H1 (cell line): Measurements from ENCODE around the gene NAMPT. TPM values are rescaled to one million over a fixed set of nuclear protein-coding genes. Genes with fewer than 3 reads are reported as not detected.

Experiments
- CTCF ChIA-PET: fragments of 300-600 bp; sonication (Branson Sonifier 250); formaldehyde crosslinking; loops from one replicate; lab custom pipeline; 2021; ENCODE audit not compliant: partially characterized antibody; lab: Charles Lee
- POLR2A ChIA-PET: fragments of 300-600 bp; sonication (Branson Sonifier 250); formaldehyde crosslinking; loops from one replicate; lab custom pipeline; 2021; ENCODE audit warnings: inconsistent platforms; ENCODE audit not compliant: partially characterized antibody; lab: Charles Lee
- DNase-seq, 2 experiments: peaks; one replicate each; pipeline versions ENCODE4 v3.0.0 to v3.0.0-alpha.2; 2010 to 2022; ENCODE audit warnings: low spot score in 2 of 2, low read depth in 1 of 2, mixed read lengths in 1 of 2
- FAIRE-seq: peaks from 2 replicates; lab custom pipeline; 2011; peaks lifted over from hg19 to GRCh38; lab: Jason Lieb, UNC
- H2AFZ ChIP-seq: 2 replicates; pipeline ENCODE4 v1.8.1; 2012; ENCODE audit warnings: low read length, inconsistent platforms
- H2AK5ac ChIP-seq: 2 replicates; pipeline ENCODE4 v1.6.1; 2013; ENCODE audit warnings: low read depth, low read length
- H2BK120ac ChIP-seq: replicated peaks from 2 replicates; pipeline ENCODE3; 2013; ENCODE audit warnings: low read depth, low read length, inconsistent platforms
- H2BK12ac ChIP-seq: 2 replicates; pipeline ENCODE4 v1.6.1; 2013; ENCODE audit warnings: low read depth, low read length
- H2BK15ac ChIP-seq: 2 replicates; pipeline ENCODE4 v1.6.1; 2013; ENCODE audit warnings: low read length
- H2BK20ac ChIP-seq: 2 replicates; pipeline ENCODE4 v1.6.1; 2013; ENCODE audit warnings: low read length
- H2BK5ac ChIP-seq: 2 replicates; pipeline ENCODE4 v1.6.1; 2013; ENCODE audit warnings: low read depth, low read length
- H3K14ac ChIP-seq: 2 replicates; pipeline ENCODE4 v1.6.1; 2013; ENCODE audit warnings: inconsistent platforms; ENCODE audit not compliant: insufficient read length
- H3K18ac ChIP-seq: 2 replicates; pipeline ENCODE4 v1.6.1; 2013; ENCODE audit warnings: low read length; ENCODE audit errors: extremely low read depth
- H3K23ac ChIP-seq: 2 replicates; pipeline ENCODE4 v1.6.1; 2013; ENCODE audit warnings: inconsistent platforms; ENCODE audit not compliant: insufficient read length
- H3K23me2 ChIP-seq: 2 replicates; pipeline ENCODE4 v1.6.1; 2013; ENCODE audit warnings: low read depth, low read length
- H3K27ac ChIP-seq: 2 replicates; pipeline ENCODE4 v1.6.1; 2011; ENCODE audit warnings: low read depth, low read length, inconsistent platforms
- H3K27me3 ChIP-seq, 4 experiments: replicated peaks in 1 of 4; 1 replicate in 1 of 4; 2 replicates in 3 of 4; pipeline versions ENCODE4 v1.6.1 to v1.8.1; 2011 to 2013; ENCODE audit warnings: low read length in 3 of 4, mild to moderate bottlenecking in 3 of 4, inconsistent platforms in 2 of 4, mixed read lengths in 2 of 4, moderate library complexity in 1 of 4; ENCODE audit not compliant: control insufficient read depth in 3 of 4, insufficient read depth in 3 of 4; ENCODE audit errors: extremely low read depth in 1 of 4
- H3K36me3 ChIP-seq, 4 experiments: 2 replicates each; pipeline versions ENCODE4 v1.6.1 to v1.8.1; 2011 to 2013; ENCODE audit warnings: mild to moderate bottlenecking in 4 of 4, low read length in 3 of 4, moderate library complexity in 2 of 4, control low read depth in 1 of 4, inconsistent platforms in 1 of 4; ENCODE audit not compliant: insufficient read depth in 4 of 4, control insufficient read depth in 2 of 4
- H3K4ac ChIP-seq: replicated peaks from 2 replicates; pipeline ENCODE3; 2013; ENCODE audit warnings: low read length, low read depth, mixed read lengths, inconsistent platforms; ENCODE audit not compliant: insufficient read length
- H3K4me1 ChIP-seq, 4 experiments: replicated peaks in 1 of 4; 1 replicate in 1 of 4; 2 replicates in 3 of 4; pipeline versions ENCODE4 v1.6.1 to v1.8.1; 2011 to 2013; ENCODE audit warnings: low read length in 3 of 4, inconsistent platforms in 2 of 4, mixed read lengths in 1 of 4; ENCODE audit not compliant: insufficient read depth in 4 of 4, control insufficient read depth in 3 of 4
- H3K4me2 ChIP-seq, 2 experiments: 2 replicates each; pipeline versions ENCODE4 v1.6.1 to v1.8.1; 2011 to 2013; ENCODE audit warnings: low read depth in 2 of 2, low read length in 2 of 2, control low read depth in 1 of 2, inconsistent platforms in 1 of 2, mild to moderate bottlenecking in 1 of 2; ENCODE audit not compliant: insufficient read depth in 1 of 2
- H3K4me3 ChIP-seq, 4 experiments: fragments of 200-600, 300-600 bp in 1 of 4; sonication (generic), shearing (Covaris generic), sonication (Bioruptor Twin) in 1 of 4; 2 replicates each; pipeline versions ENCODE4 v1.5.1 to v1.8.1; 2011 to 2016; ENCODE audit warnings: low read length in 4 of 4, low read depth in 3 of 4, control low read depth in 2 of 4, inconsistent platforms in 2 of 4, mild to moderate bottlenecking in 2 of 4, mixed read lengths in 1 of 4, moderate library complexity in 1 of 4; ENCODE audit not compliant: insufficient read depth in 2 of 4; ENCODE audit errors: extremely low read depth in 1 of 4
- H3K56ac ChIP-seq: replicated peaks from 2 replicates; pipeline ENCODE3; 2013; ENCODE audit warnings: low read depth, mild to moderate bottlenecking, mixed read lengths, low read length, inconsistent platforms; ENCODE audit not compliant: insufficient read length
- H3K79me1 ChIP-seq: 2 replicates; pipeline ENCODE4 v1.6.1; 2013; ENCODE audit warnings: low read depth, low read length, control low read depth
- H3K79me2 ChIP-seq, 2 experiments: 2 replicates each; pipeline versions ENCODE4 v1.6.1 to v1.8.1; 2012 to 2013; ENCODE audit warnings: low read length in 2 of 2, mild to moderate bottlenecking in 2 of 2, inconsistent platforms in 1 of 2; ENCODE audit not compliant: insufficient read depth in 2 of 2, control insufficient read depth in 1 of 2
- H3K9ac ChIP-seq, 4 experiments: replicated peaks in 1 of 4; 1 replicate in 1 of 4; 2 replicates in 3 of 4; pipeline versions ENCODE4 v1.6.1 to v1.8.1; 2011 to 2013; ENCODE audit warnings: low read depth in 3 of 4, low read length in 3 of 4, control low read depth in 2 of 4, mild to moderate bottlenecking in 2 of 4, moderate library complexity in 2 of 4, inconsistent platforms in 1 of 4; ENCODE audit errors: extremely low read depth in 1 of 4
- H3K9me3 ChIP-seq, 2 experiments: 2 replicates each; pipeline versions ENCODE4 v1.6.1 to v1.8.1; 2012 to 2013; ENCODE audit warnings: mild to moderate bottlenecking in 2 of 2, moderate library complexity in 2 of 2, control low read depth in 1 of 2, inconsistent platforms in 1 of 2, low read depth in 1 of 2, low read length in 1 of 2, mixed read lengths in 1 of 2; ENCODE audit not compliant: insufficient read depth in 2 of 2
- H4K20me1 ChIP-seq, 2 experiments: replicated peaks in 1 of 2; 2 replicates each; pipeline versions ENCODE3 to v1.8.1; 2011 to 2013; ENCODE audit warnings: inconsistent platforms in 2 of 2, low read length in 2 of 2, mild to moderate bottlenecking in 1 of 2; ENCODE audit not compliant: insufficient read depth in 2 of 2, control insufficient read depth in 1 of 2
- H4K5ac ChIP-seq: 2 replicates; pipeline ENCODE4 v1.6.1; 2013; ENCODE audit warnings: low read length, low read depth, mixed read lengths, inconsistent platforms; ENCODE audit not compliant: insufficient read length
- H4K8ac ChIP-seq: 2 replicates; pipeline ENCODE4 v1.8.0; 2013; ENCODE audit warnings: mild to moderate bottlenecking, moderate library complexity, low read length, inconsistent platforms; ENCODE audit not compliant: insufficient read depth; ENCODE audit errors: extremely low read depth
- H4K91ac ChIP-seq: replicated peaks from 2 replicates; pipeline ENCODE3; 2013; ENCODE audit warnings: low read length, mixed read lengths, inconsistent platforms; ENCODE audit not compliant: insufficient read length
- BRCA1 ChIP-seq: IDR thresholded peaks from 2 replicates; pipeline ENCODE4 v1.6.1; 2012; ENCODE audit warnings: low read depth, low read length, improper control_type of control experiment
- CBX8 ChIP-seq: fragments of 300-800, 300-1000 bp; sonication (generic); IDR thresholded peaks from 2 replicates; pipeline ENCODE4 v1.7.1; 2016; ENCODE audit warnings: low read depth, low read length, borderline replicate concordance
- CEBPB ChIP-seq: IDR thresholded peaks from 2 replicates; pipeline ENCODE4 v1.6.1; 2012; ENCODE audit warnings: low read depth, low read length
- GABPA ChIP-seq: IDR thresholded peaks from 2 replicates; pipeline ENCODE4 v1.6.1; 2011; ENCODE audit warnings: mild to moderate bottlenecking, low read length, moderate library complexity, borderline replicate concordance; ENCODE audit not compliant: insufficient read depth
- NANOG ChIP-seq: IDR thresholded peaks from 2 replicates; pipeline ENCODE4 v1.6.1; 2011; ENCODE audit warnings: low read length, low read depth, mild to moderate bottlenecking, inconsistent platforms; ENCODE audit not compliant: insufficient read depth, poor library complexity, severe bottlenecking
- PHF8 ChIP-seq: fragments of 200-600 bp; sonication (generic); conservative IDR thresholded peaks from 2 replicates; pipeline ENCODE4 v1.7.1; 2012; ENCODE audit warnings: low read depth, mild to moderate bottlenecking, inconsistent platforms, low read length, moderate library complexity
- RAD21 ChIP-seq, 2 experiments: IDR thresholded peaks in 1 of 2; conservative IDR thresholded peaks in 1 of 2; 2 replicates each; pipeline ENCODE4 v1.6.1; 2011; ENCODE audit warnings: low read depth in 2 of 2, low read length in 2 of 2, improper control_type of control experiment in 1 of 2, inconsistent platforms in 1 of 2, mild to moderate bottlenecking in 1 of 2, moderate library complexity in 1 of 2
- RBBP5 ChIP-seq: IDR thresholded peaks from 2 replicates; pipeline ENCODE4 v1.7.1; 2012; ENCODE audit warnings: low read depth, mild to moderate bottlenecking, inconsistent platforms, low read length, moderate library complexity, borderline replicate concordance
- SAP30 ChIP-seq: fragments of 300-600 bp; sonication (generic); IDR thresholded peaks from 2 replicates; pipeline ENCODE4 v1.7.1; 2012; ENCODE audit warnings: low read length, moderate library complexity, mild to moderate bottlenecking, inconsistent platforms; ENCODE audit not compliant: insufficient read depth, insufficient replicate concordance
- SP2 ChIP-seq: IDR thresholded peaks from 2 replicates; pipeline ENCODE4 v1.6.1; 2012; ENCODE audit warnings: mild to moderate bottlenecking, low read length, inconsistent platforms
- SP4 ChIP-seq: IDR thresholded peaks from 2 replicates; pipeline ENCODE4 v1.6.1; 2012; ENCODE audit warnings: low read length, inconsistent platforms
- TAF1 ChIP-seq: IDR thresholded peaks from 2 replicates; pipeline ENCODE4 v1.6.1; 2011; ENCODE audit warnings: mild to moderate bottlenecking, low read depth, low read length
- TAF7 ChIP-seq: optimal IDR thresholded peaks from 2 replicates; pipeline ENCODE3; 2011; ENCODE audit warnings: low read depth, mild to moderate bottlenecking, inconsistent platforms, low read length, moderate library complexity, borderline replicate concordance
- WGBS, 2 experiments: shearing (Covaris generic) in 1 of 2; methylation state at CpG; one replicate each; pipeline versions ENCODE4 v1.1.6 to v1.1.7; 2013 to 2015; ENCODE audit warnings: low lambda C conversion rate in 2 of 2, mixed read lengths in 2 of 2, inconsistent platforms in 1 of 2, low coverage in 1 of 2, missing lambda C conversion rate in 1 of 2; ENCODE audit not compliant: insufficient replicate concordance in 2 of 2, insufficient coverage in 1 of 2, insufficient read length in 1 of 2; ENCODE audit errors: extremely low coverage in 1 of 2, missing lambda C conversion rate in 1 of 2; 5-methylcytosine and 5-hydroxymethylcytosine counted together
- polyA plus RNA-seq, 7 experiments: library from polyadenylated mRNA; depleted of rRNA in 3 of 7; stranded (reverse) in 5 of 7; unstranded in 2 of 7; fragments of >200 nt in 5 of 7; fragments of 200-250 nt in 2 of 7; gene quantifications; 1 replicate in 5 of 7; 2 replicates in 1 of 7; 4 replicates in 1 of 7; pipeline versions ENCODE4 v1.2.1 to v1.2.3, GENCODE V29; 2011 to 2013; ENCODE audit warnings: missing spikeins in 2 of 7, mixed read lengths in 2 of 7
- total RNA-seq: library from RNA; stranded (reverse); fragmentation: NEBNext Ultra II Directional; extraction: Animal tissue kit (Norgen Biotek cat#: 25700); gene quantifications from 2 replicates; pipeline ENCODE4 v1.2.1, GENCODE V29; 2021
- TF ChIP-seq, protein P1 (sequence below): IDR thresholded peaks from 2 replicates; pipeline ENCODE4 v1.6.1; 2012; ENCODE audit warnings: inconsistent platforms

Gene NAMPT
- total and polyA plus RNA-seq, 2 of the 8 experiments (the other 6 are each of a cell fraction or from before 2014, with no cell fraction given) = 15.4 to 95.9 TPM

DNA sequence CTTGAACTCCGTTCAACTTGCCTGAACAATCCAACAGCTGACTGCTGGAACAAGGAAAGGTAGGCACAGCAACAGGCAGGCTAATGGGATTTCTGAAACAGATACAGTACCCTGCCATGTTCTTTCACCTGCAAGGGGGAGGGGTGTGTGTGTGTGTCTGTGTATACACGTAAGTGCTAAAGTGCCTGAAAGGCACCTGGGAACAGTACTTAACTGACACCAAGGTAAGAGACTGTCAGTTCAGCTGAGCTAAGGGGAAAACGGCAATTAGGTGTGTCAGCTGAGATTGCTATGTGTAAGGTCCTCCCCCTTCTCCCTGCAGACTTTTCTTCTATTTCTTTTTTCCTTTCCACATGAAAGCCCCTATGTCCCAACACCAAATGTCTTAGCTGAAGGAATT lies 27.0 kb downstream of the NAMPT start:
- POLR2A ChIA-PET = interaction anchor here (0.6 to 0.7 kb wide), 2 partner anchors 10 to 88 kb away, joined by 3 read pairs; no protein-coding TSS in a partner anchor
- CTCF ChIA-PET = interaction anchor here (0.6 to 1.0 kb wide), 3 partner anchors 20 to 267 kb away, joined by 3 read pairs; no protein-coding TSS in a partner anchor
- TF ChIP-seq CEBPB = no peak
- TF ChIP-seq TAF7 = no peak
- no peak for TF ChIP-seq GABPA
- TF ChIP-seq SP2 = no peak
- TF ChIP-seq TAF1 = no peak
- TF ChIP-seq SP4 = no peak
- no peak for TF ChIP-seq BRCA1
- no peak for TF ChIP-seq RBBP5
- TF ChIP-seq, protein P1, sequence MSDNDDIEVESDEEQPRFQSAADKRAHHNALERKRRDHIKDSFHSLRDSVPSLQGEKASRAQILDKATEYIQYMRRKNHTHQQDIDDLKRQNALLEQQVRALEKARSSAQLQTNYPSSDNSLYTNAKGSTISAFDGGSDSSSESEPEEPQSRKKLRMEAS = no peak
- no peak for TF ChIP-seq SAP30
- TF ChIP-seq RAD21 (IDR thresholded peaks at IDR 0.05 in 1 of 2, conservative IDR thresholded peaks at IDR 0.05 in 1 of 2; ENCODE audit: low read depth in 2 of 2, low read length in 2 of 2) = no peak
- TF ChIP-seq PHF8 = no peak
- no peak for TF ChIP-seq NANOG
- TF ChIP-seq CBX8 = no peak

More for the DNA sequence above, 27.0 kb downstream of the NAMPT start:
- no peak overlapping the region for H3K14ac ChIP-seq
- no peaks in the 10 kb centered on the region for H3K79me1 ChIP-seq
- no peak for FAIRE-seq
- H3K23me2 ChIP-seq = no peaks in the 10 kb centered on the region
- no peaks in the 10 kb centered on the region for H3K79me2 ChIP-seq
- no peak overlapping the region for H4K91ac ChIP-seq
- no peak for DNase-seq
- no peaks in the 10 kb centered on the region for H3K27me3 ChIP-seq
- no peak overlapping the region for H3K27ac ChIP-seq
- no peak overlapping the region for H2BK120ac ChIP-seq
- no peak overlapping the region for H3K23ac ChIP-seq
- no peak overlapping the region for H3K56ac ChIP-seq
- no peak overlapping the region for H3K4ac ChIP-seq
- no peak overlapping the region for H3K18ac ChIP-seq
- H2AK5ac ChIP-seq = no peak overlapping the region
- no peak overlapping the region for H3K4me2 ChIP-seq
- H2BK12ac ChIP-seq = no peak overlapping the region
- H2AFZ ChIP-seq = no peak overlapping the region
- no peaks in the 10 kb centered on the region for H3K4me1 ChIP-seq
- no peak overlapping the region for H2BK20ac ChIP-seq
- no peak overlapping the region for H3K9ac ChIP-seq
- H4K20me1 ChIP-seq = no peaks in the 10 kb centered on the region
- 82% methylated on average over 3 of the region's 3 CpGs; no CpG with 5 or more reads in 1 of the 2 experiments for WGBS, 2 experiments
- no peak overlapping the region for H2BK5ac ChIP-seq
- peaks cover 0 to 45% (median 21%) of the 10 kb centered on the region in 4 experiments; a peak in 6 of 8 replicates for H3K36me3 ChIP-seq
- no peaks in the 10 kb centered on the region for H3K9me3 ChIP-seq
- H4K5ac ChIP-seq = no peak overlapping the region
- no peak overlapping the region for H2BK15ac ChIP-seq
- no peak overlapping the region for H4K8ac ChIP-seq
- no peak overlapping the region for H3K4me3 ChIP-seq
